CD14-positive monocyte (primary cell): ENCODE data around the gene CDC25A. TPM values are rescaled to one million over a fixed set of nuclear protein-coding genes. Genes with fewer than 3 reads are reported as not detected.

Experiments
- DNase-seq, 3 donors: peaks; one replicate each; pipeline ENCODE4 v3.0.0-alpha.2; 2011 to 2022
- H2AFZ ChIP-seq: 2 replicates; pipeline ENCODE4 v1.6.0; 2012; ENCODE audit warnings: mild to moderate bottlenecking, low read depth, low read length, inconsistent platforms; ENCODE audit not compliant: insufficient read depth, poor library complexity, severe bottlenecking
- H3K27ac ChIP-seq, 2 donors: 1 replicate in 1 of 2; 2 replicates in 1 of 2; pipeline ENCODE4 v1.5.1; 2012 to 2013; ENCODE audit warnings: low read length in 2 of 2, control low read depth in 1 of 2, inconsistent platforms in 1 of 2, low read depth in 1 of 2, mild to moderate bottlenecking in 1 of 2
- H3K27me3 ChIP-seq, 2 donors: one replicate each; pipeline versions ENCODE4 v1.6.0 to v1.6.1; 2011 to 2013; ENCODE audit warnings: low read length in 2 of 2; ENCODE audit not compliant: control insufficient read depth in 2 of 2, insufficient read depth in 2 of 2
- H3K36me3 ChIP-seq, 2 donors: replicated peaks in 1 of 2; 1 replicate in 1 of 2; 2 replicates in 1 of 2; pipeline versions ENCODE4 v1.5.1 to v1.6.1; 2012 to 2013; ENCODE audit warnings: low read length in 2 of 2, control low read depth in 1 of 2, inconsistent platforms in 1 of 2, mild to moderate bottlenecking in 1 of 2; ENCODE audit not compliant: insufficient read depth in 2 of 2, control insufficient read depth in 1 of 2
- H3K4me1 ChIP-seq, 2 donors: 1 replicate in 1 of 2; 2 replicates in 1 of 2; pipeline versions ENCODE4 v1.5.1 to v1.6.1; 2012 to 2013; ENCODE audit warnings: low read length in 2 of 2, control low read depth in 1 of 2, inconsistent platforms in 1 of 2, mild to moderate bottlenecking in 1 of 2, moderate library complexity in 1 of 2; ENCODE audit not compliant: insufficient read depth in 2 of 2, control insufficient read depth in 1 of 2
- H3K4me2 ChIP-seq: replicated peaks from 2 replicates; pipeline ENCODE3; 2012; ENCODE audit warnings: low read length, moderate library complexity, mild to moderate bottlenecking; ENCODE audit not compliant: poor library complexity, severe bottlenecking; ENCODE audit errors: extremely low read depth
- H3K4me3 ChIP-seq, 3 experiments: fragments of 200-600 bp in 1 of 3; sonication (generic) in 1 of 3; replicated peaks in 1 of 3; 1 replicate in 2 of 3; 2 replicates in 1 of 3; pipeline ENCODE4 v1.5.1; 2011 to 2013; ENCODE audit warnings: low read length in 3 of 3, mild to moderate bottlenecking in 3 of 3, control low read depth in 2 of 3, low read depth in 2 of 3, inconsistent platforms in 1 of 3, moderate library complexity in 1 of 3
- H3K79me2 ChIP-seq: 2 replicates; pipeline ENCODE4 v1.6.0; 2012; ENCODE audit warnings: mild to moderate bottlenecking, control low read depth, inconsistent platforms, low read length, moderate library complexity; ENCODE audit not compliant: insufficient read depth
- H3K9ac ChIP-seq: 2 replicates; pipeline ENCODE4 v1.6.0; 2017; ENCODE audit warnings: low read length, mild to moderate bottlenecking; ENCODE audit not compliant: insufficient read depth, poor library complexity, severe bottlenecking
- H3K9me3 ChIP-seq, 2 donors: replicated peaks in 1 of 2; 1 replicate in 1 of 2; 2 replicates in 1 of 2; pipeline versions ENCODE4 v1.5.1 to v1.6.1; 2012 to 2013; ENCODE audit warnings: low read length in 2 of 2, control low read depth in 1 of 2; ENCODE audit not compliant: control insufficient read depth in 1 of 2, insufficient read depth in 1 of 2
- H4K20me1 ChIP-seq: 2 replicates; pipeline ENCODE4 v1.6.0; 2012; ENCODE audit warnings: mild to moderate bottlenecking, low read length, control low read depth, moderate library complexity; ENCODE audit not compliant: insufficient read depth
- H3K27ac Mint-ChIP-seq, 7 donors: one replicate each; pipeline ENCODE4 v1.8.0; 2020; ENCODE audit warnings: mild to moderate bottlenecking in 7 of 7, mixed read lengths in 7 of 7, moderate library complexity in 6 of 7, inconsistent platforms in 2 of 7
- H3K27me3 Mint-ChIP-seq, 3 donors: one replicate each; pipeline ENCODE4 v1.8.0; 2021 to 2022; ENCODE audit warnings: low read depth in 3 of 3, mild to moderate bottlenecking in 3 of 3, mixed read lengths in 3 of 3, moderate library complexity in 3 of 3, inconsistent platforms in 1 of 3
- H3K36me3 Mint-ChIP-seq, 2 donors: one replicate each; pipeline ENCODE4 v1.8.0; 2020; ENCODE audit warnings: mixed read lengths in 2 of 2, inconsistent platforms in 1 of 2, mild to moderate bottlenecking in 1 of 2
- H3K4me1 Mint-ChIP-seq: one replicate; pipeline ENCODE4 v1.8.0; 2020; ENCODE audit warnings: mild to moderate bottlenecking, mixed read lengths
- H3K4me3 Mint-ChIP-seq, 2 donors: one replicate each; pipeline ENCODE4 v1.8.0; 2020; ENCODE audit warnings: mild to moderate bottlenecking in 2 of 2, mixed read lengths in 2 of 2, moderate library complexity in 1 of 2
- H3K9me3 Mint-ChIP-seq, 7 donors: one replicate each; pipeline ENCODE4 v1.8.0; 2020 to 2022; ENCODE audit warnings: mixed read lengths in 7 of 7, mild to moderate bottlenecking in 6 of 7, moderate library complexity in 6 of 7, inconsistent platforms in 2 of 7
- WGBS: methylation state at CpG from one replicate; pipeline ENCODE4 v1.1.5; 2013; ENCODE audit warnings: missing lambda C conversion rate; ENCODE audit not compliant: insufficient coverage; 5-methylcytosine and 5-hydroxymethylcytosine counted together
- intact Hi-C, 2 donors: fragments of 100-400 bp; cut with micrococcal nuclease; formaldehyde crosslinking; loops; one replicate each; pipeline versions ENCODE4 v1.15.0 to v1.15.1; 2023
- polyA plus RNA-seq, 3 donors: library from polyadenylated mRNA; depleted of rRNA in 1 of 3; unstranded in 2 of 3; stranded (reverse) in 1 of 3; fragments of 300-500 nt in 2 of 3; fragments of >200 nt in 1 of 3; fragmentation: Illumina TruSeq in 2 of 3; gene quantifications; 1 replicate in 2 of 3; 2 replicates in 1 of 3; pipeline ENCODE4 v1.2.3, GENCODE V29; 2012 to 2021
- small RNA-seq: library from RNA; depleted of rRNA; stranded (forward); fragments of <200 nt; gene quantifications from one replicate; pipeline ENCODE3, GENCODE V24; 2012; ENCODE audit warnings: low read depth; ENCODE audit not compliant: insufficient read length
- TF ChIP-seq, protein P1 (sequence below): fragments of 200-600 bp; IDR thresholded peaks from one replicate; pipeline ENCODE4 v1.8.0; 2022; ENCODE audit warnings: antibody characterized with exemption, mild to moderate bottlenecking

Gene CDC25A
- polyA plus RNA-seq, 3 donors: 0.07 to 0.39 TPM; not detected in 1

DNA sequence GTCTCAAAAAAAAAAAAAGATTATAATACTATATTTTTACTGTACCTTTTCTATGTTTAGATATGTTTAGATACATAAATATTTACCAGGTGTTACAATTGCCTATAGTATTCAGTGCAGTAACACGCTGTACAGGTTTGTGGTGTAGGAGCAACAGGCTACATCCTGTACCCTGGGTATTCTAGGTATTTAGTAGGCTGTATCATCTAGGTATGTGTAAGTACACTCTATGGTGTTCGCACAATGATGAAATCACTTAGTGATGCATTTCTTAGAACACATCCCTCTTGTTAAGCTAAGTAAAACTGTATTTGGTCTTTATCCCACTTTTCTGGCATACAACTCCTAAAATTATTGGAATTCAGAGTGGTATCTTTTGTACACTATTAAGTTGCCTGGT is 77.8 kb downstream of the CDC25A start:
- Histone ChIP-seq H3K4me3 (no peak overlapping the region), H3K9me3 (peaks cover 12 to 16% of the 10 kb centered on the region in 2 donors), H3K27me3 (no peaks in the 10 kb centered on the region), H2AFZ (no peak overlapping the region), H3K4me2 (no peak overlapping the region), H3K4me1 (no peaks in the 10 kb centered on the region), H4K20me1 (no peaks in the 10 kb centered on the region), H3K27ac (no peak overlapping the region), H3K36me3 (no peaks in the 10 kb centered on the region), H3K9ac (no peak overlapping the region), H3K79me2 (no peaks in the 10 kb centered on the region)
- no peak overlapping the region for H3K4me3 Mint-ChIP-seq
- TF ChIP-seq, protein P1, sequence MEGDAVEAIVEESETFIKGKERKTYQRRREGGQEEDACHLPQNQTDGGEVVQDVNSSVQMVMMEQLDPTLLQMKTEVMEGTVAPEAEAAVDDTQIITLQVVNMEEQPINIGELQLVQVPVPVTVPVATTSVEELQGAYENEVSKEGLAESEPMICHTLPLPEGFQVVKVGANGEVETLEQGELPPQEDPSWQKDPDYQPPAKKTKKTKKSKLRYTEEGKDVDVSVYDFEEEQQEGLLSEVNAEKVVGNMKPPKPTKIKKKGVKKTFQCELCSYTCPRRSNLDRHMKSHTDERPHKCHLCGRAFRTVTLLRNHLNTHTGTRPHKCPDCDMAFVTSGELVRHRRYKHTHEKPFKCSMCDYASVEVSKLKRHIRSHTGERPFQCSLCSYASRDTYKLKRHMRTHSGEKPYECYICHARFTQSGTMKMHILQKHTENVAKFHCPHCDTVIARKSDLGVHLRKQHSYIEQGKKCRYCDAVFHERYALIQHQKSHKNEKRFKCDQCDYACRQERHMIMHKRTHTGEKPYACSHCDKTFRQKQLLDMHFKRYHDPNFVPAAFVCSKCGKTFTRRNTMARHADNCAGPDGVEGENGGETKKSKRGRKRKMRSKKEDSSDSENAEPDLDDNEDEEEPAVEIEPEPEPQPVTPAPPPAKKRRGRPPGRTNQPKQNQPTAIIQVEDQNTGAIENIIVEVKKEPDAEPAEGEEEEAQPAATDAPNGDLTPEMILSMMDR: no peak
- peaks cover 4 to 21% (median 13%) of the 10 kb centered on the region in 7 donors for H3K9me3 Mint-ChIP-seq
- H3K4me1 Mint-ChIP-seq: peaks cover 8% of the 10 kb centered on the region
- no peaks in the 10 kb centered on the region for H3K36me3 Mint-ChIP-seq
- WGBS: no CpG with 5 or more reads among the region's 2 CpGs
- intact Hi-C loops: no loop called here
- DNase-seq: no peak
- no peak overlapping the region for H3K27ac Mint-ChIP-seq
- H3K27me3 Mint-ChIP-seq: peaks cover 0 to 3% (median 2%) of the 10 kb centered on the region in 3 donors

DNA sequence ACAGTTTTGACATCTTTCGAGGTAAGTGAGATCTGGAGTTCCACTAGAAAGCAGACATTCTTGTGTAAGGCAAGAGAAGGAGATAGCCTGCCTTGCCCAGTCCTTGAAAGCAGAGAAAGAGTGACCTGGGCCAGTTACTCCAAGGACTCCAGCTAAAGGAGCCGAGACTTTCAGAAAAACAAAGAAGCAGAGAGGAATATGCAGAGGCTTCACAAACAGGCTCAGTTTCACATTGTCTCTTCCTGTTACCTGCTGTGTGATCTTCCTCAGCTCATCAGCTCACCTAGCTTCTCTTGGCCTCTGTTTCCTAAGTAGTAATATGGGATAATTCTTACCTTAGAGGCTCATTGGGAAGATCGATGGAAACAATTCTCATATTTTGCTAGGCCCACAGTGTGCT is 81.0 kb downstream of the CDC25A start:
- Mint-ChIP-seq H3K27ac (no peak overlapping the region), H3K4me3 (no peak overlapping the region)

More for the DNA sequence above, 81.0 kb downstream of the CDC25A start:
- H3K4me3 ChIP-seq: no peak overlapping the region
- WGBS: 57% methylated on average over 1 of the region's 3 CpGs
- TF ChIP-seq, protein P1: no peak
- no peak for DNase-seq
- Mint-ChIP-seq H3K27me3 (peaks cover 0 to 3% (median 2%) of the 10 kb centered on the region in 3 donors), H3K4me1 (peaks cover 2% of the 10 kb centered on the region), H3K36me3 (no peaks in the 10 kb centered on the region), H3K9me3 (peaks cover 4 to 23% (median 13%) of the 10 kb centered on the region in 7 donors)
- no peak overlapping the region for H3K4me2 ChIP-seq
- H2AFZ ChIP-seq: no peak overlapping the region
- H4K20me1 ChIP-seq: no peaks in the 10 kb centered on the region
- H3K79me2 ChIP-seq: no peaks in the 10 kb centered on the region
- no peaks in the 10 kb centered on the region for H3K4me1 ChIP-seq
- intact Hi-C loops: no loop called here
- H3K36me3 ChIP-seq: no peaks in the 10 kb centered on the region
- H3K9ac ChIP-seq: no peak overlapping the region
- peaks cover 12 to 16% of the 10 kb centered on the region in 2 donors for H3K9me3 ChIP-seq
- H3K27me3 ChIP-seq: no peaks in the 10 kb centered on the region
- H3K27ac ChIP-seq: no peak overlapping the region

Small RNA genes within 50 kb of the gene (small RNA-seq; reads per million reads assigned to genes)
- gene MIR4443 (not detected), gene NDUFB1P1 (not detected), gene RNU7-128P (not detected), gene SNRPFP4 (not detected)

Other genes with a start within 250 kb of the CDC25A start
- 10 to 100 TPM in 2 of 3 donors, 1 to 10 TPM in 1; 6.2 to 24.1 (median 18.4) TPM for gene MAP4, start 172.0 kb downstream of the CDC25A start, polyA plus RNA-seq
- 1 to 10 TPM; 2.1 to 5.1 (median 3.4) TPM for gene CAMP, start 35.1 kb upstream of the CDC25A start, polyA plus RNA-seq
- gene ZNF589, start 52.7 kb upstream of the CDC25A start, polyA plus RNA-seq: 10 to 100 TPM in 1 of 3 donors, 1 to 10 TPM in 2; 1.6 to 42.6 (median 1.6) TPM
- gene NME6, start 113.0 kb upstream of the CDC25A start, polyA plus RNA-seq: 10 to 100 TPM; 17.3 to 39.2 (median 34.9) TPM
- gene SPINK8, start 145.2 kb upstream of the CDC25A start, polyA plus RNA-seq: not detected
- not detected for gene FBXW12, start 183.8 kb upstream of the CDC25A start, polyA plus RNA-seq
- 1 to 10 TPM in 1 of 3 donors, under 1 TPM in 1, not detected in 1; 0.14 to 4.3 TPM for gene PLXNB1, start 241.7 kb upstream of the CDC25A start, polyA plus RNA-seq